ENCODE data around the gene DRC7. TPM values are rescaled to one million over a fixed set of nuclear protein-coding genes. Genes with fewer than 3 reads are reported as not detected.

The DRC7 gene
- polyA plus RNA-seq, 4 donors = 0.37 TPM; not detected in 3

GRCh38 chr16:57690782-57691471 lies 3.7 kb upstream of the DRC7 start:
- no peaks in the 10 kb centered on the region for H3K27me3 ChIP-seq (ENCODE audit: control insufficient read depth in 3 of 3, insufficient read depth in 3 of 3, low read length in 3 of 3)
- peaks cover 0 to 13% (median 0%) of the 10 kb centered on the region in 3 donors for H3K4me1 ChIP-seq (ENCODE audit: control insufficient read depth in 3 of 3, insufficient read depth in 2 of 3, low read depth in 1 of 3, low read length in 2 of 3)
- H3K4me3 ChIP-seq (ENCODE audit: low read depth in 1 of 3, low read length in 3 of 3) = no peak overlapping the region
- WGBS, 3 donors = 74 to 91% (median 90%) methylated on average over 4 of the region's 4 CpGs
- no peak for DNase-seq
- H3K9me3 ChIP-seq (ENCODE audit: control insufficient read depth in 2 of 2, insufficient read depth in 1 of 2, low read depth in 1 of 2, low read length in 1 of 2) = no peaks in the 10 kb centered on the region
- no peaks in the 10 kb centered on the region for H3K36me3 ChIP-seq (ENCODE audit: control insufficient read depth in 3 of 3, insufficient read depth in 2 of 3, low read depth in 1 of 3, low read length in 3 of 3)
- no peak for FAIRE-seq
- no peak overlapping the region for H3K27ac ChIP-seq (ENCODE audit: low read depth in 1 of 3, low read length in 2 of 3)

- no peaks in the 10 kb centered on the region for H3K36me3 ChIP-seq (ENCODE audit: control insufficient read depth in 3 of 3, insufficient read depth in 2 of 3, low read depth in 1 of 3, low read length in 3 of 3)
- H3K4me1 ChIP-seq (ENCODE audit: control insufficient read depth in 3 of 3, insufficient read depth in 2 of 3, low read depth in 1 of 3, low read length in 2 of 3) = peaks cover 0 to 13% (median 0%) of the 10 kb centered on the region in 3 donors
- H3K27ac ChIP-seq (ENCODE audit: low read depth in 1 of 3, low read length in 2 of 3) = no peak overlapping the region
- WGBS, 3 donors = 65 to 72% (median 67%) methylated on average over 2 of the region's 2 CpGs
- H3K9me3 ChIP-seq (ENCODE audit: control insufficient read depth in 2 of 2, insufficient read depth in 1 of 2, low read depth in 1 of 2, low read length in 1 of 2) = no peaks in the 10 kb centered on the region
- DNase-seq (no peak), FAIRE-seq (no peak)
- H3K4me3 ChIP-seq (ENCODE audit: low read depth in 1 of 3, low read length in 3 of 3) = no peak overlapping the region
- no peaks in the 10 kb centered on the region for H3K27me3 ChIP-seq (ENCODE audit: control insufficient read depth in 3 of 3, insufficient read depth in 3 of 3, low read length in 3 of 3)
Observed at GRCh38 chr16:57692636-57693035, 2.0 kb upstream of the DRC7 start.

- Histone ChIP-seq H3K9me3 (ENCODE audit: control insufficient read depth in 2 of 2, insufficient read depth in 1 of 2, low read depth in 1 of 2, low read length in 1 of 2) (no peaks in the 10 kb centered on the region), H3K36me3 (ENCODE audit: control insufficient read depth in 3 of 3, insufficient read depth in 2 of 3, low read depth in 1 of 3, low read length in 3 of 3) (no peaks in the 10 kb centered on the region), H3K4me3 (ENCODE audit: low read depth in 1 of 3, low read length in 3 of 3) (no peak overlapping the region), H3K27me3 (ENCODE audit: control insufficient read depth in 3 of 3, insufficient read depth in 3 of 3, low read length in 3 of 3) (no peaks in the 10 kb centered on the region), H3K27ac (ENCODE audit: low read depth in 1 of 3, low read length in 2 of 3) (no peak overlapping the region), H3K4me1 (ENCODE audit: control insufficient read depth in 3 of 3, insufficient read depth in 2 of 3, low read depth in 1 of 3, low read length in 2 of 3) (peaks cover 0 to 13% (median 0%) of the 10 kb centered on the region in 3 donors)
- FAIRE-seq (no peak), DNase-seq (no peak)
- WGBS, 3 donors = 64 to 76% (median 68%) methylated on average over 4 of the region's 4 CpGs
Observed at GRCh38 chr16:57693550-57693949, 1.1 kb upstream of the DRC7 start.

- DNase-seq (peak in 1 of 2 donors; percentile 17), FAIRE-seq (no peak)
- H3K27me3 ChIP-seq (ENCODE audit: control insufficient read depth in 3 of 3, insufficient read depth in 3 of 3, low read length in 3 of 3) = no peaks in the 10 kb centered on the region
- H3K27ac ChIP-seq (ENCODE audit: low read depth in 1 of 3, low read length in 2 of 3) = no peak overlapping the region
- 26 to 55% (median 43%) methylated on average over 10 of the region's 10 CpGs for WGBS, 3 donors
- no peaks in the 10 kb centered on the region for H3K36me3 ChIP-seq (ENCODE audit: control insufficient read depth in 3 of 3, insufficient read depth in 2 of 3, low read depth in 1 of 3, low read length in 3 of 3)
- peaks cover 0 to 13% (median 0%) of the 10 kb centered on the region in 3 donors for H3K4me1 ChIP-seq (ENCODE audit: control insufficient read depth in 3 of 3, insufficient read depth in 2 of 3, low read depth in 1 of 3, low read length in 2 of 3)
- H3K4me3 ChIP-seq (ENCODE audit: low read depth in 1 of 3, low read length in 3 of 3) = peak overlapping the region in 1 of 3 donors; percentile 30
- H3K9me3 ChIP-seq (ENCODE audit: control insufficient read depth in 2 of 2, insufficient read depth in 1 of 2, low read depth in 1 of 2, low read length in 1 of 2) = no peaks in the 10 kb centered on the region
Observed at GRCh38 chr16:57694231-57694724, 328 bp upstream of the DRC7 start.

- no peak overlapping the region for H3K27ac ChIP-seq (ENCODE audit: low read depth in 1 of 3, low read length in 2 of 3)
- 68 to 75% (median 74%) methylated on average over 5 of the region's 5 CpGs for WGBS, 3 donors
- H3K9me3 ChIP-seq (ENCODE audit: control insufficient read depth in 2 of 2, insufficient read depth in 1 of 2, low read depth in 1 of 2, low read length in 1 of 2) = no peaks in the 10 kb centered on the region
Observed at GRCh38 chr16:57695680-57696069, 1.1 kb downstream of the DRC7 start.

GRCh38 chr16:57696240-57696639 lies 1.6 kb downstream of the DRC7 start:
- FAIRE-seq = no peak
- H3K27ac ChIP-seq (ENCODE audit: low read depth in 1 of 3, low read length in 2 of 3) = no peak overlapping the region
- no peaks in the 10 kb centered on the region for H3K36me3 ChIP-seq (ENCODE audit: control insufficient read depth in 3 of 3, insufficient read depth in 2 of 3, low read depth in 1 of 3, low read length in 3 of 3)
- no peaks in the 10 kb centered on the region for H3K27me3 ChIP-seq (ENCODE audit: control insufficient read depth in 3 of 3, insufficient read depth in 3 of 3, low read length in 3 of 3)
- peaks cover 0 to 13% (median 0%) of the 10 kb centered on the region in 3 donors for H3K4me1 ChIP-seq (ENCODE audit: control insufficient read depth in 3 of 3, insufficient read depth in 2 of 3, low read depth in 1 of 3, low read length in 2 of 3)
- H3K4me3 ChIP-seq (ENCODE audit: low read depth in 1 of 3, low read length in 3 of 3) = no peak overlapping the region
- 92 to 93% (median 92%) methylated on average over 7 of the region's 7 CpGs for WGBS, 3 donors
- no peaks in the 10 kb centered on the region for H3K9me3 ChIP-seq (ENCODE audit: control insufficient read depth in 2 of 2, insufficient read depth in 1 of 2, low read depth in 1 of 2, low read length in 1 of 2)
- no peak for DNase-seq

More at GRCh38 chr16:57695680-57696069, 1.1 kb downstream of the DRC7 start:
- DNase-seq (no peak), FAIRE-seq (no peak)
- no peaks in the 10 kb centered on the region for H3K36me3 ChIP-seq (ENCODE audit: control insufficient read depth in 3 of 3, insufficient read depth in 2 of 3, low read depth in 1 of 3, low read length in 3 of 3)
- H3K27me3 ChIP-seq (ENCODE audit: control insufficient read depth in 3 of 3, insufficient read depth in 3 of 3, low read length in 3 of 3) = no peaks in the 10 kb centered on the region
- H3K4me1 ChIP-seq (ENCODE audit: control insufficient read depth in 3 of 3, insufficient read depth in 2 of 3, low read depth in 1 of 3, low read length in 2 of 3) = peaks cover 0 to 7% (median 0%) of the 10 kb centered on the region in 3 donors
- H3K4me3 ChIP-seq (ENCODE audit: low read depth in 1 of 3, low read length in 3 of 3) = no peak overlapping the region

GRCh38 chr16:57697896-57698537 lies 3.4 kb downstream of the DRC7 start:
- H3K27me3 ChIP-seq (ENCODE audit: control insufficient read depth in 3 of 3, insufficient read depth in 3 of 3, low read length in 3 of 3) = no peaks in the 10 kb centered on the region
- FAIRE-seq (no peak), DNase-seq (no peak)
- WGBS, 3 donors = 87 to 94% (median 91%) methylated on average over 17 of the region's 17 CpGs
- no peaks in the 10 kb centered on the region for H3K36me3 ChIP-seq (ENCODE audit: control insufficient read depth in 3 of 3, insufficient read depth in 2 of 3, low read depth in 1 of 3, low read length in 3 of 3)
- H3K4me3 ChIP-seq (ENCODE audit: low read depth in 1 of 3, low read length in 3 of 3) = no peak overlapping the region
- peaks cover 0 to 23% (median 0%) of the 10 kb centered on the region in 3 donors for H3K4me1 ChIP-seq (ENCODE audit: control insufficient read depth in 3 of 3, insufficient read depth in 2 of 3, low read depth in 1 of 3, low read length in 2 of 3)
- no peaks in the 10 kb centered on the region for H3K9me3 ChIP-seq (ENCODE audit: control insufficient read depth in 2 of 2, insufficient read depth in 1 of 2, low read depth in 1 of 2, low read length in 1 of 2)
- H3K27ac ChIP-seq (ENCODE audit: low read depth in 1 of 3, low read length in 2 of 3) = no peak overlapping the region

- DNase-seq = no peak
- H3K36me3 ChIP-seq (ENCODE audit: control insufficient read depth in 3 of 3, insufficient read depth in 2 of 3, low read depth in 1 of 3, low read length in 3 of 3) = no peaks in the 10 kb centered on the region
- H3K27ac ChIP-seq (ENCODE audit: low read depth in 1 of 3, low read length in 2 of 3) = no peak overlapping the region
- 81 to 83% (median 82%) methylated on average over 16 of the region's 16 CpGs for WGBS, 3 donors
- H3K4me3 ChIP-seq (ENCODE audit: low read depth in 1 of 3, low read length in 3 of 3) = no peak overlapping the region
- FAIRE-seq = no peak
- H3K9me3 ChIP-seq (ENCODE audit: control insufficient read depth in 2 of 2, insufficient read depth in 1 of 2, low read depth in 1 of 2, low read length in 1 of 2) = no peaks in the 10 kb centered on the region
- H3K4me1 ChIP-seq (ENCODE audit: control insufficient read depth in 3 of 3, insufficient read depth in 2 of 3, low read depth in 1 of 3, low read length in 2 of 3) = peaks cover 0 to 29% (median 0%) of the 10 kb centered on the region in 3 donors
- H3K27me3 ChIP-seq (ENCODE audit: control insufficient read depth in 3 of 3, insufficient read depth in 3 of 3, low read length in 3 of 3) = no peaks in the 10 kb centered on the region
Observed at GRCh38 chr16:57698812-57699405, 4.3 kb downstream of the DRC7 start.

Measured in small intestine (tissue), 7 donors.